Measurements from ENCODE around the gene RDH5. TPM values are rescaled to one million over a fixed set of nuclear protein-coding genes. Genes with fewer than 3 reads are reported as not detected.
A peak's percentile ranks its signal among the peaks of the same experiment; 100 is the strongest.
"Not testable (repeated sequence)": the region's sequence is repeated elsewhere in the genome, so short reads cannot be mapped to it uniquely, and the experiment has no call there.

Gene RDH5
- total RNA-seq, 1 donor from 2014 or later = 3.0 TPM

- Mint-ChIP-seq H3K36me3 (peaks cover 55% of the 10 kb centered on the region), H3K4me3 (no peak overlapping the region), H3K4me1 (peaks cover 17% of the 10 kb centered on the region), H3K9me3 (peaks cover 2% of the 10 kb centered on the region), H3K27ac (no peak overlapping the region), H3K27me3 (ENCODE audit: insufficient read depth, low read depth) (peaks cover 8% of the 10 kb centered on the region)
- no peak for TF ChIP-seq EZH2phosphoT487 (IDR thresholded peaks at IDR 0.05)
- no peak overlapping the region for H3K4me3 ChIP-seq
- DNase-seq (ENCODE audit: low spot score) = no peak
- H3K27me3 ChIP-seq = no peaks in the 10 kb centered on the region
- no peak overlapping the region for H2AFZ ChIP-seq (replicated peaks)
- no peak overlapping the region for H3K9ac ChIP-seq
- H3K27ac ChIP-seq = peak overlapping the region; percentile 57
- H3F3A ChIP-seq (ENCODE audit: low read depth) = peaks cover 78% of the 10 kb centered on the region
- H3K9me3 ChIP-seq (ENCODE audit: low read depth) = no peaks in the 10 kb centered on the region
- no peak overlapping the region for H3K4me2 ChIP-seq
- H3K36me3 ChIP-seq = peaks cover 34% of the 10 kb centered on the region
- H4K20me1 ChIP-seq (ENCODE audit: low read depth) = peaks cover 79% of the 10 kb centered on the region
- peaks cover 36% of the 10 kb centered on the region for H3K4me1 ChIP-seq
- H3K79me2 ChIP-seq (ENCODE audit: low read depth) = peaks cover 12% of the 10 kb centered on the region
Measured at GRCh38 chr12:55755246-55755645, 35.1 kb downstream of the RDH5 start.

- H3K4me1 Mint-ChIP-seq = peaks cover 11% of the 10 kb centered on the region
- H3K27ac Mint-ChIP-seq = peak overlapping the region; percentile 31
- no peak for TF ChIP-seq EZH2 (IDR thresholded peaks at IDR 0.05)
- no peak for TF ChIP-seq CTCF (IDR thresholded peaks at IDR 0.05)
- no peak for TF ChIP-seq EZH2phosphoT487 (IDR thresholded peaks at IDR 0.05)
- Histone ChIP-seq H3K27me3 (no peaks in the 10 kb centered on the region), H3K4me3 (no peak overlapping the region), H3F3A (ENCODE audit: low read depth) (peaks cover 76% of the 10 kb centered on the region), H3K27ac (peak overlapping the region; percentile 65), H3K79me2 (ENCODE audit: low read depth) (peaks cover 12% of the 10 kb centered on the region), H3K9me3 (ENCODE audit: low read depth) (no peaks in the 10 kb centered on the region), H3K4me2 (peak overlapping the region; percentile 57), H3K9ac (no peak overlapping the region), H3K36me3 (peaks cover 38% of the 10 kb centered on the region), H2AFZ (replicated peaks) (no peak overlapping the region), H4K20me1 (ENCODE audit: low read depth) (peaks cover 72% of the 10 kb centered on the region), H3K4me1 (peaks cover 36% of the 10 kb centered on the region)
- H3K9me3 Mint-ChIP-seq = peaks cover 2% of the 10 kb centered on the region
- H3K4me3 Mint-ChIP-seq = no peak overlapping the region
- DNase-seq (ENCODE audit: low spot score) = peak; percentile 83
- peaks cover 6% of the 10 kb centered on the region for H3K27me3 Mint-ChIP-seq (ENCODE audit: insufficient read depth, low read depth)
- peaks cover 50% of the 10 kb centered on the region for H3K36me3 Mint-ChIP-seq
Measured at GRCh38 chr12:55757701-55758100, 37.5 kb downstream of the RDH5 start.

- H2AFZ ChIP-seq (replicated peaks); DNase-seq (ENCODE audit: low spot score); H3K4me2 ChIP-seq; H3K9ac ChIP-seq; H3K4me3 ChIP-seq; H3K27me3 ChIP-seq; H3K4me3 Mint-ChIP-seq; H3K9me3 Mint-ChIP-seq; H3K27ac ChIP-seq; H3K27me3 Mint-ChIP-seq (ENCODE audit: insufficient read depth, low read depth); H3K9me3 ChIP-seq (ENCODE audit: low read depth); H3K27ac Mint-ChIP-seq: not testable (repeated sequence)
- peaks cover 74% of the 10 kb centered on the region for H4K20me1 ChIP-seq (ENCODE audit: low read depth)
- H3F3A ChIP-seq (ENCODE audit: low read depth) = peaks cover 71% of the 10 kb centered on the region
- H3K36me3 ChIP-seq = peaks cover 33% of the 10 kb centered on the region
- H3K4me1 ChIP-seq = peaks cover 36% of the 10 kb centered on the region
- peaks cover 11% of the 10 kb centered on the region for H3K4me1 Mint-ChIP-seq
- H3K36me3 Mint-ChIP-seq = peaks cover 45% of the 10 kb centered on the region
- H3K79me2 ChIP-seq (ENCODE audit: low read depth) = peaks cover 12% of the 10 kb centered on the region
Measured at GRCh38 chr12:55758575-55758974, 38.4 kb downstream of the RDH5 start.

GRCh38 chr12:55760663-55761062 lies 40.5 kb downstream of the RDH5 start:
- peaks cover 40% of the 10 kb centered on the region for H3K36me3 Mint-ChIP-seq
- peaks cover 73% of the 10 kb centered on the region for H4K20me1 ChIP-seq (ENCODE audit: low read depth)
- no peaks in the 10 kb centered on the region for H3K27me3 Mint-ChIP-seq (ENCODE audit: insufficient read depth, low read depth)
- no peak overlapping the region for H3K4me3 ChIP-seq
- no peak for DNase-seq (ENCODE audit: low spot score)
- TF ChIP-seq CTCF (IDR thresholded peaks at IDR 0.05) = no peak
- TF ChIP-seq EZH2phosphoT487 (IDR thresholded peaks at IDR 0.05) = no peak
- TF ChIP-seq EZH2 (IDR thresholded peaks at IDR 0.05) = no peak
- H3F3A ChIP-seq (ENCODE audit: low read depth) = peaks cover 52% of the 10 kb centered on the region
- H2AFZ ChIP-seq (replicated peaks) = no peak overlapping the region
- H3K27ac ChIP-seq = no peak overlapping the region
- no peak overlapping the region for H3K27ac Mint-ChIP-seq
- H3K9me3 Mint-ChIP-seq = peaks cover 2% of the 10 kb centered on the region
- H3K79me2 ChIP-seq (ENCODE audit: low read depth) = no peaks in the 10 kb centered on the region
- peaks cover 11% of the 10 kb centered on the region for H3K4me1 Mint-ChIP-seq
- H3K4me3 Mint-ChIP-seq = no peak overlapping the region
- H3K36me3 ChIP-seq = peaks cover 33% of the 10 kb centered on the region
- no peaks in the 10 kb centered on the region for H3K27me3 ChIP-seq
- H3K9ac ChIP-seq = no peak overlapping the region
- H3K4me1 ChIP-seq = peaks cover 18% of the 10 kb centered on the region
- no peak overlapping the region for H3K4me2 ChIP-seq
- H3K9me3 ChIP-seq (ENCODE audit: low read depth) = no peaks in the 10 kb centered on the region

All from neural progenitor cell (in vitro differentiated cells).